GM21447 (cell line): Measurements from ENCODE around the gene NUP133.
A peak's percentile ranks its signal among the peaks of the same experiment; 100 is the strongest.

ENCODE experiments used
- ATAC-seq: cut with Tn5 transposase; IDR thresholded peaks from one replicate; pipeline ENCODE4 v1.9.1; 2021; ENCODE audit not compliant: unreplicated experiment

NUP133 gene

DNA sequence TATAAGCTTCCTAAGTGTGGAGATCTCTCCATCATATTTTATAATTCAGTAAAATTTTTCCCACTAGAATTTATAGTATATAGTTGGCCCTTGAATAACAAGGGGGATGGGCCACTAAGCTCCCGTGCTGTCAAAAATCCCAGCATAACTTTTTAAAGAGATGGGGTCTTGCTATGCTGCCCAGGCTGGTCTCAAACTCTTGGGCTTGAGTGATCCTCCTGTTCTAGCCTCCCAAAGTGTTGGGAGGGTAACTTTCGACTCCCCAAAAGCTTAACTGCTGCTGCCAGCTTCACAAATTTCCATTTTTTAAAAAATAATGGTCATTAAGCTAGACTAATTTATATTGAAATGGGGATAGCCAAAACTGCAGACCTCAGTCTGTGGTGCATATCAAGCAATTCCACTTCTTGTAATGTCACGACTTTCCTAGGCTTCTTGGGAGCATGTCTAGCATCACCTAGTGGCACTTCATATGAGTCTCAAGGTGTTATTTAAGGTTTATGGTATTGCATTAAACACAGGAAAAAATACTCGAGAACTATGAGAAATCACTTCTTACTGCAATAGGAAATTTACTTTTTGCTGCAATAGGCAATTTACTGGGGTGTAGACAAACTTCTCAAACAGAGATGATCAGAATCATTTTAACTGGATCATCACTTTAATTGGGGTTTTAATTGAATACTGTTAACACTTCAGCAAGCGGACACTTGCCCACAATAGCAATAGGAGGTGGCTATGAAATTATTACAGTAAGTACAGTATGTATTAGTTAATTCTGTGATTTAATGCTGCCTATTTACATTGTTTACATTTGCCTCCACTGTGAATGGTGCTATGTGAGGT lies 55.0 kb downstream of the NUP133 start:
- ATAC-seq = no peak

DNA sequence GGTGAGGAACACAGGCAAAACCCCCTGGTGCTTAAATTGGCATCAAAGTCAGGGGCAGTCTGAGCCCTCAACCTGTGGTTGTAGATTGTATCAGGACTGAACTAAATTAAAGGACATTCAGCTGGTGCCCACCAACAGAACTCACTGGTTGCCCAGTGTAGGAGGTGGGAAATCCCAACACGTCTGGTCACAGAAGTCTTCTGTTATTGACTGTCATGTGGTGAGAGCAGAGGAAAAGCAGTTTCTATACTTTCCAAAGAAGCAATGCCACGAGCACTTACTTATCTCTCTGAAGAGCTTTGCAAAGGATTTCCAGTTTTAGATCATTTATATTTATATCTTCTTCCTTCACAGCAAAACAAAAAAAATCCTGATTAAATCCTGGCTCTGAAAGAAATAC lies 59.3 kb downstream of the NUP133 start:
- ATAC-seq = no peak

DNA sequence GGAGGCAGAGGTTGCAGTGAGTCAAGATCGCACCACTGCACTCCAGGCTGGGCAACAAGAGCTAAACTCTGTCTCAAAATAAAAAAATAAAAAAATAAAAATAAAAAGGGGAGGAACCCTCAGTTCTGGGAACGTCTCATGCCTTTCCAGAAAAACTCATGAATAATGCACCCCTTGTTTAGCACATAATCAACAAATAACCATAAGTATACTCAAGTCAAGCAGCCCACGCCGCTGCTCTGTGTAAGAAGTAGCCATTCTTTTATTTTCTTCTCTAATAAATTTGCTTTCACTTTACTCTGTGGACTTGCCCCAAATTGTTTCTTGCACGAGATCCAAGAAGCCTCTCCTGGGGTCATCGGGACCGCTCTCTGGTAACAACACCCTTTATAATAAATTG lies 59.8 kb downstream of the NUP133 start:
- no peak for ATAC-seq

DNA sequence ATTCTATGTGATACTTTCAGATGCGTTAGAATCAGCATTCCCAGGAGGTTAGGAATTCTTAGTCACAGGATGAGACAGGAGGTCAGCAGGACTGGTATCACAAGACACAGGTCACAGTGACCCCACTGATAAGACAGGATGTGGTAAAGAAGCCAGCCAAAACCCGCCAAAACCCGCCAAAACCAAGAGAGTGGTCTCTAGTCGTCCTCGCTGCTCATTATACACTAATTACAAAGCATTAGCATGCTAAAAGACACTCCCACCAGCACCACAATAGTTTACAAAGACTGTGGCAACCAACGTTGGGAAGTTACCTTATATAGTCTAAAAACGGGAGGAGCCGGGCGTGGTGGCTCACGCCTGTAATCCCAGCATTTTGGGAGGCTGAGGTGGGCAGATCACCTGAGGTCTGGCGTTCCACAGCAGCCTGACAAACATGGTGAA lies 60.3 kb downstream of the NUP133 start:
- no peak for ATAC-seq

DNA sequence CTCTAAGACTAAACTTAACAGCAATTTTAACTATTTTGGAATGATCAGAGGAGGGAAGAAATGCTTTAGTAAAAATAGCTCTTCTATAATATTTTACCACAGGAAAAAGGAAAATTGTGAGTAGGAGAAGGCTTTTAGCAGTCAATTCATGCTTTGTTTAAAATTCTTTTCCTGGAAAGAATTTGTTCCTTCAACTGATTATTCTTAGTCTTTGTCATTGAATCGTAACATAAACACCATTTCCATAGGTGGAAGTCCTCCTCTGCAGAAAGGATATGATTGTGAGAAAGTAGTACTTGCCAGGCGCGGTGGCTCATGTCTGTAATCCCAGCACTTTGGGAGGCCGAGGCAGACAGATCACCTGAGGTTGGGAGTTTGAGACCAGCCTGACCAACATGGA lies 62.3 kb downstream of the NUP133 start:
- no peak for ATAC-seq

DNA sequence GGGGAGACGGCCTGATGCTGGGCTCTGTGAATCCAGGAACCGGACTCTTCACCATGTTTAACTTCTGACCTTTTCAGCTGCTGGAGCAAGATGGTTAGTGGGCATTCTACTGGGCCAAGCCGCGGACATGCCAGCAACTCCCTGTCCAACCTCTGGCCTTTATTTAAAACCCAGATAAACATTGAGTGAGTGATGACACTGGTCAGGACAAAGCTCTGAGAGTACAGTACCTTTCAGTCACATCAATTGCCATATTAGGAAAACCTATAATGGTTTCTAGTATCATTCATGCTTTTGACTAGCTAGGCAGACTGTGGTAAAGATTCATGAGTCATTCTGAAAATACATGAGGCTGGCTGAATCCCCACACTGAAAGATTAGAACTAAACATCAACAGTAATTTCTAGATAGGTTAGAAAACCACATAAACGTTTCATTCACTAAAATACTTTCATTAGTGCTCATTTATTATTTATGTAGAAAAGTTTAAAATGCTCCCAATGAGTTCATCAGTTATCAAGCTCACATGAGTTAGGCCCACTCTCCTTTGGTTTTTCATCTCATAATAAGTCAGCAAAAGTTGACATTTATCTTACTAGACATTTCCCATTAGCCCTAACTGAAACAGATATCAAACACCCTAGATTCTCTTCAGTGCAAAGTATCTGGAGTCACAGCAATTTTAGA lies 67.1 kb downstream of the NUP133 start:
- ATAC-seq = peak; percentile 98

DNA sequence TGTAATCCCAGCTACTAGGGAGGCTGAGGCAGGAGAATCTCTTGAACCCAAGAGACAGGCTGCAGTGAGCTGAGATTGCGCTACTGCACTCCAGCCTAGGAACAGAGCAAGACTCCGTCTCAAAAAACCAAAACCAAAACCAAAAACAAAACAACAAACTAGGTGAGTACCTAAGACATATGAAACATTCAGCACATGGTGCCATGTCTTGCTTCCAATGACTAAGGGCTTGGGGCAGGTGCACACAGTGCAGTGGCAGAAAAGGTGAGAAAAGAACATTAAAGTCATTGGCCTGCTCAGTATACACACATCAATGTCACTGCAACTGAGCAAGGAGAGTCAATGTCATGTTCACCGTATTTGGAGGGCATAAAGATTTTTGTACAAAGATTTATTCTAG lies 70.1 kb downstream of the NUP133 start:
- ATAC-seq = no peak

DNA sequence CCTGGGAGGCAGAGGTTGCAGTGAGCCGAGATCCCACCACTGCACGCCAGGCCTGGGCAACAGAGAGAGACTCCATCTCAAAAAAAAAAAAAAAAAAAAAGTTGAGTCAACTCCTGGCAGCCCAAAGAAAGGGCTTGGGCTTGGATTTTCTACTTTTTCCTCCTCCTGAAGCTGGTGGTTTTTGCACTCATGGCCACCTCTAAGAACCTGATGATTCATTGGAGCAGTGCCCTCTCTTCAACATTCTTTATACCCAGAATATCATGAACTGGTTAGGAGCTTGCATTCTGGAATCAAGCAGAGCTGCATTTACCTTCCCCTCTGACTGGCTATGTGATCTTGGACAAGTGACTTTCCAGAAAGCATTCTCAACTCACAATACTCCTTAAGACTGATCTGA lies 70.7 kb downstream of the NUP133 start:
- ATAC-seq = no peak

DNA sequence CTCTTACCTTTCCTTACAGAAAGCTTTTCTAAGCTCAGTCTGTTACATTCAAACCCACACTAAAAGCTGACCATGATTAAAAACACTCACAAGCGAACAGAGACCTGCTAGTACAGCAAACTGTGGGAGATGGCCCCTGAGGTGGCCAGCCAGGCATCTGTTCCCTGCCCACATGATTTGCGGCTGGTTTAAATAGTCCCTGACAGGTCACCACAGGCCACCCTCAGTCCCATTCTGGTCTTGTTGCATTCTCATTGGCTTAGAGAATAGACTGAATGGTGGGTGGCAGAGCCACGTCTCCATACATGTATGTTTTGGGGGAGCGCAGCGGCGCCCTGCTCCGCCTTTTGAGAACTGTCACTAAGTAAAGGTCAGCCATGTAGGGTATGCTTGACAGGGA lies 71.9 kb downstream of the NUP133 start:
- ATAC-seq = no peak

DNA sequence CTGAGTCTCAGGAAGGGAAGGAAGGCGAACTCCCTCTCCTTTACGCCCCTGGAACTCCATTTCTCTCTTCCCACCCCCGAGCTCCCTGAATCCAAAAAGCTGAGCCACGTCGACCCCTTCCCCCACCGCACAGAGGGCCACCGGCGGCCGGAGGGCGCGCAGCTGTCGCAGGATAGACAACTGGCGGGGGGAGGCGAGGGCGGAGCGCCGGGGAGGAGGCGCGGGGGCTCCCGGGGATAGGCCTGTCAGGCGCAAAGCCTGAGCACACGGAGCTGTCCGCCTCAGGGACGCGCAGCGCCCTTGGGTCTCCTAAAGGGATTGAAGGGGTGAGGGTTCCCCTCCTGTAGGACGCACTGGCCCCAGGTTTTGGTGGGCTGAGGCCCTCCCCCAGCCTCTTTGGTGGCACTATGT lies 73.5 kb downstream of the NUP133 start:
- no peak for ATAC-seq

DNA sequence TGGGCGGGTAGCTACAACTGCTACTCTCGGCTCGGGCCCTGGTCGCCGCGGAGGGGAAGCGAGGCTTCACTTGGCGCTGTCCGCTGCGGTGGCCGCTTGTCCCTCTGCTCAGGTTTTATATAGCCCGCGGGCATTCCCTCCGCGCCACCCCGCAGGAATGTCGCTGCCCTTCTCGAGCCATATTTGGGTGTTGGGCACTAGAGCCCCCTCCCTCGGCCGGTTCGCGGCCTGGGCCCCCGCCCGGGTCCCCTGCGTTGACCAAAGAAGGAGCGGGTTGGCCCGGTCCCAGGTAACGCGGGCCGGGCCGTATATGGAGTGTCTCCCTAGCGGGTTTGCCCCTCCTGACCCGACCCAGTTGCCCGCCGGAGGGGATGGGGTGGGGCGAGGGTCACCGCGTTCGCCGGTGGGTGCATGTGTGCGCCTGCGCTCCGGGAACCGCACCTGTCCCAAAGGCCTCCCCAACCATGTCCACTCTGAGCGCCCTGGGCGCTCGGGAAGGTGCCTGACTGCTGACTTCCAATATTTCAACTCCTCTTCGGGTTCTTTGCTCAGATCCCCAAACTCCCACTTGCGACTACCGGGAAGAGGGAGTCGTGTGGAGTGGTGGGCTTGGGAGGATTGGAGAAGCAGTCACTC lies 74.0 kb downstream of the NUP133 start, which contains the start of gene ACTA1:
Gene ACTA1 (minus strand): TSS at position 90 of the 636 bp plus-strand sequence. CDS start 979 bp downstream, outside the sequence.
- no peak for ATAC-seq

DNA sequence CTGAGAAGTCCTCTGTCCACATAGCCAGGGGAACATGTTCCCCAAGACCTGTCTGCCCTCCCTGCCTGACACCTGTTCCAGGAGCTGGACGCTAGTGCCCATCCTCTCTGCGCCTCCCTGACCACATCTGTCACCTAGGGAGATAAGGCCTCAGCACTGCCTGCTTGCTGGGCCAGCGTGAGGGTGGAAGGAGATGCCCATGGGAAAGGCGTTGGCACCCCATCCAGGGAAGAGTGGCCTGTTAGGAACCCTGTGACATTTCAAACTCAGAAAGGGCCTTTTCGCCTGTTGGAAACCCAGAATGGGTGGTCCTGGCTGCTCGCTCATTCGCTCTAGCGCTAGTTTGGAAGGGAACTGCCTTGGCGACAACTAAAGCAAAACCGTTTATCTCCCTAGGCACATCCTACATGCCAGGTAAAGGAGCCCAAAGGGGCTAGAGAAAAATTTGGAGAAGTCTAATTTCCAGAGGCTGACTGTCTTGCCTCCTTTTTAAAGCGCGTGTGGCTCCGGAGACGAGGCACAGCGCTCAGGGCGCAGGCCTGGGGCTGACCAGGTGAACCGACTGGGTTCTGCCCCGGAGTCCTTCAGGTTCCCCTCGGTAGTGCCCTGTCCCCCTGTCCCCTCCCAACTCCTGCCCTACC lies 74.7 kb downstream of the NUP133 start:
- no peak for ATAC-seq

DNA sequence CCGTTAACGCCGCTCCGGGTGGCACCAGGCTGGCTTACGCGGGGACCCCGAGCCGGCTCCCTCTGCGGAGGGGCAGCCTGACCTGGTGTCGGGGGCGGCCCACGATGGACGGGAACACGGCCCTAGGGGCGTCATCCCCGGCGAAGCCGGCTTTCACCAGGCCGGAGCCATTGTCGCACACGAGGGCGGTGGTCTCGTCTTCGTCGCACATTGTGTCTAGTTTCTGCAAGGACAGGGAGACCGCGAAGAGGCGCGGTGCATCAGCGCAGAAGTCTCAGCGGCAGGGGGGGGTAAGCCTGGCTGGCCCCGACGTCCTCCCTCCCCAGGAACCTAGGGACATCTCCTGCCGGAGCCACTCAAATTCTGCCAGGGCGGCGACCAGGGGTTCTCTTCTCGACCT lies 75.2 kb downstream of the NUP133 start:
- ATAC-seq = no peak

DNA sequence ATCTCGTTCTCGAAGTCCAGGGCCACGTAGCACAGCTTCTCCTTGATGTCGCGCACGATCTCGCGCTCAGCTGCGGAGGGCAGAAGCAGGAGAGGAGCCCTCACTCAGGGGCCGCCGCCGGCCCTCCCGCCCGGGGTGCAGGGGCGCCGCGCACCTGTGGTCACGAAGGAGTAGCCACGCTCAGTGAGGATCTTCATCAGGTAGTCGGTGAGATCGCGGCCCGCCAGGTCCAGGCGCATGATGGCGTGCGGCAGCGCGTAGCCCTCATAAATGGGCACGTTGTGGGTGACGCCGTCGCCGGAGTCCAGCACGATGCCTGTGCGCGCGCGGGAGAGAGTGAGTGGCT lies 76.1 kb downstream of the NUP133 start:
- no peak for ATAC-seq

DNA sequence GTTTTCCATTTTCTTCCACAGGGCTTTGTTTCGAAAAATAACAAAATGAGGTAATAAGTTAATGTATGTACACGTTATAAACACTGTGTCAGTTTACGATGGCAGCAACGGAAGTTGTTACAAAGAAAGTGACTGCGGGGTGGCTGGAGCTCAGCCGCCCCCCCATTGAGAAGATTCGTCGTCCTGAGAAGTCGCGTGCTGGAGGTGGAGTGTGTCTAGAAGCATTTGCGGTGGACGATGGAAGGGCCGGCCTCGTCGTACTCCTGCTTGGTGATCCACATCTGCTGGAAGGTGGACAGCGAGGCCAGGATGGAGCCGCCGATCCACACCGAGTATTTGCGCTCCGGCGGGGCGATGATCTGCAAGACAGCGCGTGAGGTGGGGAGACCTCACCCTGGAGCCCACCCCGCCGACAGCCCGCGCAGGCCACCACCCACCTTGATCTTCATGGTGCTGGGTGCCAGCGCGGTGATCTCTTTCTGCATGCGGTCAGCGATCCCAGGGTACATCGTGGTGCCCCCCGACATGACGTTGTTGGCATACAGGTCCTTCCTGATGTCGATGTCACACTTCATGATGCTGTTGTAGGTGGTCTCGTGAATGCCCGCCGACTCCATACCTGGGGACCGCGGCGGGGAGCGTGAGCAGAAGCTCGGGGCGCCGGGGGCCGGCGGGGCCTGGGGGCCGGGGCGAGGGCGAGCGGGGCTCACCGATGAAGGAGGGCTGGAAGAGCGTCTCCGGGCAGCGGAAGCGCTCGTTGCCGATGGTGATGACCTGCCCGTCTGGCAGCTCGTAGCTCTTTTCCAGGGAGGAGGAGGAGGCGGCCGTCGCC lies 76.6 kb downstream of the NUP133 start:
- ATAC-seq = no peak

DNA sequence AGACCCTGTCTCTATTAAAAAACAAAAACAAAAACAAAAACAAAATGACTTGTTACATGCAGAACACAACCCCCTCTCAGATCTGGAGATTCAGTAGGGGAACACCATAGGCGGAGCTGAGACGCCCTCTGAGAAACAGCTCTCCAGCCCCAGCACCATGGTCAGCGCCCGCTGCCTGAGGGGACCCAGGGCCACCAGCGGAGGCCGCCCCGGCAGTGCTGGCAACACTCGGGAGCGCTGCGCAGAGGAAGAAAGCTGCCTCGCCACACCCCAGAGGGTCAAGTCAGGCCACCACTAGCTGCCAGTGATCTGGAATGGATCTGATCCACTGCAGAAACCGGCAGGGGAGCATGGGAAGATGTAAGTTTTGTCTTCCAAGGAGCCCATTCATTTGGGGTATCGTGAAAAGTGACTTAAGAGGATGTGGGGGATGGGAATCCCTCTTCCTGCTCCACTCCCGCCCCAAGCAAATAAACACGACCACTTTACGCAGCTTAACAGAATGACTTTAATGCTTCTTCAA lies 77.3 kb downstream of the NUP133 start:
- no peak for ATAC-seq

DNA sequence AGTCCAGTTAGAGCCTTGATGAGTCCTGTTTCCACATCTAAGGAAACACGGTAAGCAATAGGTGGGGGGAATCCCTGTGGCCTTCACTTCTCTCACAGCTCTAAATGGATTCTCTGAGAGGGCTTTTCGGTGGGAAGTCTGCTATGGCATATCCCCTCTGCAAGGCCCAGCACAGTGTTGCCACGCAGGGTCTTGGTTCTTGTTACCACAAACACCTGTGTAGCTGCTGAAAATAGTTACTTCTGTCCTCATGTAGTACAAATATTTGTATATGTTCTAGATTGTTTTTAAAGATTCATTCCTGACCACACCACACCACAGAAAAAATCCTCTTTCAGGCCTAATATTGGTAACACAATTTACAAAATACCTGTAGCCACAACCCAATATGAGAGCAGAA lies 79.9 kb downstream of the NUP133 start:
- no peak for ATAC-seq

DNA sequence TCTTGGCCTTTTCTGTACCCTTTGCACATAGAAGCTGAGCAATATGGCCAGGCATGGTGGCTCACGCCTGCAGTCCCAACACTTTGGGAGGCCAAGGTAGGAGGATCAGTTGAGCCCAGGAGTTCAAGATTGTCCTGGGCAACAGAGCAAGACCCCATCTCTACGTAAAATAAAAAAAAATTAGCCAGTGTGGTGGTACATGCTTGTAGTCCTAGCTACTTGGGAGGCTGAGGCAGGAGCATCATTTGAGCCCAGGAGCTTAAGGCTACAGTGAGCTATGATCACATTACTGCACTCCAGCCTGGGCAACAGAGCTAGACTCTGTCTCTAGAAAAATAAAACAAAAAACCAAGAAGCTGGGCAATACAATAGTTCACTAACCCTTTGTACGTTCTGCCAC lies 80.6 kb downstream of the NUP133 start:
- ATAC-seq = no peak

DNA sequence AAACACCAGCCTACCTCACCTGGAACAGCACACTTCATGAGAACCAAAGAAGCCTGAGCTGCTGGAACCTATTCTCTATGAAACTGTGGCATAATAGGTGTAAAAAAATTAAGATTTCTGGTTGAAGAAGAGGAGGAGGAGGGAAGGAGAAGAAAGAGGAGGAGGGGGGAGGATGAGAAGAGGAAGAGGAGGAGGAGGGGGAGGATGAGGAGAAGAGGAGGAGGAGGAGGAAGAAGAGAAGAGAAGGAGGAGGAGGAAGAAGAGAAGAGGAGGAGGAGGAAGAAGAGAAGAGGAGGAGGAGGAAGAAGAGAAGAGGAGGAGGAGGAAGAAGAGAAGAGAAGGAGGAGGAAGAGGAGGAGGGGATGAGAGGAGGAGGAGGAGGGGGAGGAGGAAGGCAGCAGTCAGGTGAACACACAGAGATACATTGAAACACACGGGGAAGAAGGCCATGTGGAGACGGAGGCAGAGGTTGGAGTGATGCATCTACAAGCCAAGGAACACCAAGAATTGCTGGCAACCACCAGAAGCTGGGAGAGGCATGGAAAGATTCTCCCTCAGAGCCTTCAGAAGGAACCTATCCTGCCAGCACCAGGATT lies 82.5 kb downstream of the NUP133 start:
- no peak for ATAC-seq

DNA sequence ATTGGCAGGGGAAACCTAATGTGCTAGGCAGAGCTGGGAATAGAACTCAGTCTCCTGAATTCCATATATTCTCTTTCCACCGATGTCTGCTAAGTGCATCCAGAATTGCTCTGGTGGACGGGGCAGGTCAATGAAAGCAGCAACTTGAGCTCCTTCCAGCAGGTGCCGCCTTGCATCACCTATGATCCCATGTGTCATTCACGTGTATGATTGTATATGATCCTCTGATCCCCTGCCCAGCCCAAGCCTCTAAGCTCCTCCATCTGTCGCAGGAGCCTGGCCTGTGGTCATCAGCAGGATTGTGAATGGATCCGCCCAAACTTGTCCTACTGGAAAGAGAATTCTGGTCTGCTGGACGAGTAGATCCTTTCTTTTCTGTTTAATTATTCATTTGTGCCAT lies 87.4 kb downstream of the NUP133 start:
- no peak for ATAC-seq
